ENCODE results near the gene FOSL1.

- TF ChIP-seq, protein P1, sequence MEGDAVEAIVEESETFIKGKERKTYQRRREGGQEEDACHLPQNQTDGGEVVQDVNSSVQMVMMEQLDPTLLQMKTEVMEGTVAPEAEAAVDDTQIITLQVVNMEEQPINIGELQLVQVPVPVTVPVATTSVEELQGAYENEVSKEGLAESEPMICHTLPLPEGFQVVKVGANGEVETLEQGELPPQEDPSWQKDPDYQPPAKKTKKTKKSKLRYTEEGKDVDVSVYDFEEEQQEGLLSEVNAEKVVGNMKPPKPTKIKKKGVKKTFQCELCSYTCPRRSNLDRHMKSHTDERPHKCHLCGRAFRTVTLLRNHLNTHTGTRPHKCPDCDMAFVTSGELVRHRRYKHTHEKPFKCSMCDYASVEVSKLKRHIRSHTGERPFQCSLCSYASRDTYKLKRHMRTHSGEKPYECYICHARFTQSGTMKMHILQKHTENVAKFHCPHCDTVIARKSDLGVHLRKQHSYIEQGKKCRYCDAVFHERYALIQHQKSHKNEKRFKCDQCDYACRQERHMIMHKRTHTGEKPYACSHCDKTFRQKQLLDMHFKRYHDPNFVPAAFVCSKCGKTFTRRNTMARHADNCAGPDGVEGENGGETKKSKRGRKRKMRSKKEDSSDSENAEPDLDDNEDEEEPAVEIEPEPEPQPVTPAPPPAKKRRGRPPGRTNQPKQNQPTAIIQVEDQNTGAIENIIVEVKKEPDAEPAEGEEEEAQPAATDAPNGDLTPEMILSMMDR (IDR thresholded peaks at IDR 0.05), result no peak
- no peak for TF ChIP-seq POLR2A (IDR thresholded peaks at IDR 0.05)
Measured at GRCh38 chr11:65900899-65901180, 652 bp upstream of the FOSL1 start.

Measured in heart left ventricle (tissue), 13 donors.